Trophoblast cell (in vitro differentiated cells and primary cell): ENCODE measurements around the gene FAM237B.

Experiments used
- DNase-seq, 2 donors: peaks; one replicate each; pipeline ENCODE4 v3.0.0-alpha.2; 2016
- H2AFZ ChIP-seq: 2 replicates; pipeline ENCODE4 v1.6.1; 2013; ENCODE audit warnings: low read length, moderate library complexity, mild to moderate bottlenecking; ENCODE audit not compliant: insufficient read depth, poor library complexity
- H2AK5ac ChIP-seq: 2 replicates; pipeline ENCODE4 v1.6.1; 2013; ENCODE audit warnings: mild to moderate bottlenecking, low read length
- H2BK120ac ChIP-seq: 2 replicates; pipeline ENCODE4 v1.6.1; 2013; ENCODE audit warnings: low read length, mild to moderate bottlenecking, moderate library complexity; ENCODE audit not compliant: insufficient read depth, poor library complexity
- H2BK12ac ChIP-seq: 2 replicates; pipeline ENCODE4 v1.6.1; 2013; ENCODE audit warnings: mild to moderate bottlenecking, low read length, moderate library complexity
- H2BK5ac ChIP-seq: 2 replicates; pipeline ENCODE4 v1.6.1; 2013; ENCODE audit warnings: low read length, low read depth, moderate library complexity, mild to moderate bottlenecking; ENCODE audit not compliant: poor library complexity
- H3K14ac ChIP-seq: 2 replicates; pipeline ENCODE4 v1.6.1; 2013; ENCODE audit warnings: mild to moderate bottlenecking, low read length
- H3K18ac ChIP-seq: 2 replicates; pipeline ENCODE4 v1.6.1; 2013; ENCODE audit warnings: mild to moderate bottlenecking, low read length
- H3K23ac ChIP-seq: 2 replicates; pipeline ENCODE4 v1.6.1; 2013; ENCODE audit warnings: low read length
- H3K27ac ChIP-seq: 2 replicates; pipeline ENCODE4 v1.5.1; 2013; ENCODE audit warnings: low read depth, mild to moderate bottlenecking, inconsistent platforms, low read length, moderate library complexity
- H3K27me3 ChIP-seq: 2 replicates; pipeline ENCODE4 v1.6.1; 2013; ENCODE audit warnings: inconsistent platforms, mild to moderate bottlenecking, low read length, moderate library complexity; ENCODE audit not compliant: insufficient read depth
- H3K36me3 ChIP-seq, 2 experiments: 1 replicate in 1 of 2; 2 replicates in 1 of 2; pipeline ENCODE4 v1.6.1; 2013; ENCODE audit warnings: low read length in 2 of 2, mild to moderate bottlenecking in 2 of 2, moderate library complexity in 1 of 2; ENCODE audit not compliant: insufficient read depth in 2 of 2, control insufficient read depth in 1 of 2
- H3K4ac ChIP-seq: 2 replicates; pipeline ENCODE4 v1.6.1; 2013; ENCODE audit warnings: low read depth, mild to moderate bottlenecking, low read length, moderate library complexity
- H3K4me1 ChIP-seq, 2 experiments: 1 replicate in 1 of 2; 2 replicates in 1 of 2; pipeline ENCODE4 v1.6.1; 2013; ENCODE audit warnings: low read length in 2 of 2, mild to moderate bottlenecking in 2 of 2, moderate library complexity in 1 of 2; ENCODE audit not compliant: insufficient read depth in 2 of 2, control insufficient read depth in 1 of 2
- H3K4me2 ChIP-seq: 2 replicates; pipeline ENCODE4 v1.6.1; 2013; ENCODE audit warnings: inconsistent platforms, mild to moderate bottlenecking, low read length, moderate library complexity
- H3K4me3 ChIP-seq: 2 replicates; pipeline ENCODE4 v1.5.1; 2013; ENCODE audit warnings: mild to moderate bottlenecking, low read depth, low read length, inconsistent platforms
- H3K79me1 ChIP-seq: one replicate; pipeline ENCODE4 v1.6.1; 2013; ENCODE audit warnings: low read length
- H3K79me2 ChIP-seq: 2 replicates; pipeline ENCODE4 v1.6.1; 2013; ENCODE audit warnings: low read length, mild to moderate bottlenecking; ENCODE audit not compliant: control insufficient read depth, insufficient read depth, poor library complexity
- H3K9ac ChIP-seq: 2 replicates; pipeline ENCODE4 v1.6.1; 2013; ENCODE audit warnings: mild to moderate bottlenecking, low read length
- H3K9me3 ChIP-seq: 2 replicates; pipeline ENCODE4 v1.6.1; 2013; ENCODE audit warnings: low read depth, mild to moderate bottlenecking, control low read depth, inconsistent platforms, low read length; ENCODE audit not compliant: insufficient read depth
- H4K12ac ChIP-seq: 2 replicates; pipeline ENCODE4 v1.6.1; 2013; ENCODE audit warnings: low read depth, mild to moderate bottlenecking, low read length, moderate library complexity
- H4K8ac ChIP-seq: 2 replicates; pipeline ENCODE4 v1.6.1; 2013; ENCODE audit warnings: low read depth, mild to moderate bottlenecking, low read length, moderate library complexity
- H4K91ac ChIP-seq: one replicate; pipeline ENCODE4 v1.6.1; 2013; ENCODE audit warnings: low read depth, mild to moderate bottlenecking, low read length, moderate library complexity
- WGBS: extraction: QIAGEN DNeasy Blood & Tissue Kit; methylation state at CpG from one replicate; pipeline ENCODE4 v1.1.7; 2013; ENCODE audit warnings: missing lambda C conversion rate; ENCODE audit not compliant: insufficient read length, insufficient coverage; ENCODE audit errors: extremely low coverage; 5-methylcytosine and 5-hydroxymethylcytosine counted together

FAM237B gene

DNA sequence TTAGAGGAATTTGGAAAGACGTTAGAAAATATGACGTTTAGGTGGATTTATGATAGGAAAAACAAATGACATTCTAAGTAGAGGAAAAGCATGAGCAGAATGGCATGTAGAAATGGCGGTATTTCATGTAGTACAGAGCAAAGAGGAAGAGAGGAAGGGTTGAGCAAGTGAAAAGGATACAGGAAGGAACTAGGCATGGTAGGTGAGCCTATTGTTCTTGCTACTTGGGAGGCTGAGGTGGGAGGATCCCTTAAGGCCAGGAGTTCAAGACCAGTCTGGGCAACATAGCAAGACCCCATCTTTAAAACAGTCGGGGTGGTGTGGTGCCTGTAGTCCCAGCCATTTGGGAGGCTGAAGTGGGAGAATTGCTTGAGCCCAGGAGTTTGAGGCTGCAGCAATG is 26.7 kb upstream of the FAM237B start:
- no peak overlapping the region for H4K8ac ChIP-seq
- H3K23ac ChIP-seq: no peak overlapping the region
- H3K4ac ChIP-seq: no peak overlapping the region
- no peak overlapping the region for H3K27ac ChIP-seq
- DNase-seq: peak in 1 of 2 donors; percentile 8
- no peaks in the 10 kb centered on the region for H3K9me3 ChIP-seq
- H3K14ac ChIP-seq: no peak overlapping the region
- H4K12ac ChIP-seq: no peak overlapping the region
- H2AFZ ChIP-seq: no peak overlapping the region
- H3K27me3 ChIP-seq: no peaks in the 10 kb centered on the region
- 100% methylated on average over 2 of the region's 4 CpGs for WGBS
- no peak overlapping the region for H3K9ac ChIP-seq
- no peak overlapping the region for H2BK120ac ChIP-seq
- H4K91ac ChIP-seq: no peak overlapping the region
- no peak overlapping the region for H3K18ac ChIP-seq
- H2BK5ac ChIP-seq: no peak overlapping the region
- H3K79me1 ChIP-seq: peaks cover 3% of the 10 kb centered on the region
- no peak overlapping the region for H3K4me2 ChIP-seq
- no peaks in the 10 kb centered on the region for H3K4me1 ChIP-seq
- H3K79me2 ChIP-seq: peaks cover 3% of the 10 kb centered on the region
- no peak overlapping the region for H2BK12ac ChIP-seq
- no peak overlapping the region for H2AK5ac ChIP-seq
- H3K36me3 ChIP-seq: no peaks in the 10 kb centered on the region
- H3K4me3 ChIP-seq: no peak overlapping the region

- Histone ChIP-seq H2BK120ac (no peak within 1 kb of the TSS), H3K14ac (peak within 1 kb of the TSS; percentile 49), H2BK12ac (no peak within 1 kb of the TSS), H3K9ac (peak within 1 kb of the TSS; percentile 97), H3K79me2 (peaks cover 3% of the 10 kb centered on the region), H4K91ac (peak within 1 kb of the TSS; percentile 45), H3K4ac (peak within 1 kb of the TSS; percentile 34), H2AK5ac (peak within 1 kb of the TSS; percentile 43), H3K27ac (peak within 1 kb of the TSS; percentile 63), H3K4me1 (no peaks in the 10 kb centered on the region), H3K4me2 (peak within 1 kb of the TSS; percentile 89), H3K4me3 (peak within 1 kb of the TSS; percentile 81), H2BK5ac (peak within 1 kb of the TSS; percentile 38), H3K18ac (peak within 1 kb of the TSS; percentile 72), H4K8ac (peak within 1 kb of the TSS; percentile 99), H3K23ac (no peak within 1 kb of the TSS), H4K12ac (peak within 1 kb of the TSS; percentile 98), H3K9me3 (no peaks in the 10 kb centered on the region), H2AFZ (peak within 1 kb of the TSS; percentile 88), H3K36me3 (no peaks in the 10 kb centered on the region), H3K79me1 (peaks cover 3% of the 10 kb centered on the region), H3K27me3 (no peaks in the 10 kb centered on the region)
- WGBS: no CpG with 5 or more reads among the region's 37 CpGs
- DNase-seq: peak; percentile 96 to 99
Observed at GRCh38 chr7:90346336-90347125, 25.4 kb upstream of the FAM237B start, which contains the start of gene GTPBP10. Gene GTPBP10, plus strand, starts transcription at chr7:90346716. Its CDS starts 26 bp downstream, at chr7:90346742.

DNA sequence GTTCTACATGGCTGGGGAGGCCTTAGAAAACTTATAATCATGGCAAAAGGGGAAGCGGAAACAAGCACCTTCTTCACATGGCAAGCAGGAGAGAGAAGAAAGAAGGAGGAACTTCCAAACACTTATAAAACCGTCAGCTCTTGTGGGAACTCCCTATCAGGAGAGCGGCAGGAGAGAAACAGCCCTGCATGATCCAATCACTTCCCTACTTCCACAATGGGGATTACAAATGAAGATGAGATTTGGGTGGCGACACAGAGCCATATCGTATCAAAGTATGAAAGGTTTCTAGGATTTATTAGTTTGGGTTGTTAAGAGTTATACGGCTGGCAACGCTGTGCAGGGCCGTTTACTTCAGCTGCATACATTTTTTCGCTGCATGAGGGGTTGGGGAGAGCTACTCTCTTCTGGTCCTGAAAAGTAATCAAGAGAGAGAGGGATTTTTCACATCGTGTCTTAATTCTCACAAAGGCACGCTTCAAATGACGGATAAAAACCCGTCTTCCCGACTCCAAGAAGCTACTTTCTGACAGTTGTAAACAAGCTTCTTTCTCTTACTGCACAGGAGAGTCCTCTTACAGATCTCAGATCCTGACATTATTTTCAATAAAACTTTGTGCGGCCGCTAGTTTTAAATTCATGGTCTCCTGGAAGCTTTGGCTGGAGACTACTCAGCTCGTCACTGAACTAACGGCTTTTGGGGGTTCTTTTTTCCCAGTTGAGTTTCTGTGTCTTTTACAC is 24.7 kb upstream of the FAM237B start:
- H4K91ac ChIP-seq: no peak overlapping the region
- H2BK120ac ChIP-seq: no peak overlapping the region
- no peaks in the 10 kb centered on the region for H3K27me3 ChIP-seq
- H3K79me2 ChIP-seq: peaks cover 3% of the 10 kb centered on the region
- H3K27ac ChIP-seq: no peak overlapping the region
- H2BK12ac ChIP-seq: no peak overlapping the region
- peak overlapping the region; percentile 76 for H4K8ac ChIP-seq
- H2BK5ac ChIP-seq: no peak overlapping the region
- H3K9me3 ChIP-seq: no peaks in the 10 kb centered on the region
- H2AK5ac ChIP-seq: no peak overlapping the region
- no peak overlapping the region for H3K4ac ChIP-seq
- H3K14ac ChIP-seq: no peak overlapping the region
- no peaks in the 10 kb centered on the region for H3K36me3 ChIP-seq
- H3K4me3 ChIP-seq: no peak overlapping the region
- no CpG with 5 or more reads among the region's 18 CpGs for WGBS
- peak overlapping the region; percentile 76 for H3K9ac ChIP-seq
- peaks cover 3% of the 10 kb centered on the region for H3K79me1 ChIP-seq
- no peak overlapping the region for H4K12ac ChIP-seq
- H3K23ac ChIP-seq: no peak overlapping the region
- peak overlapping the region; percentile 89 for H3K4me2 ChIP-seq
- DNase-seq: peak in 1 of 2 donors; percentile 7
- no peak overlapping the region for H3K18ac ChIP-seq
- H2AFZ ChIP-seq: peak overlapping the region; percentile 30
- no peaks in the 10 kb centered on the region for H3K4me1 ChIP-seq

- Histone ChIP-seq H2AK5ac (no peak overlapping the region), H4K8ac (no peak overlapping the region), H2BK12ac (no peak overlapping the region), H3K4me3 (no peak overlapping the region), H3K4ac (no peak overlapping the region), H3K36me3 (no peaks in the 10 kb centered on the region), H4K12ac (no peak overlapping the region), H2BK120ac (no peak overlapping the region), H3K27ac (no peak overlapping the region), H3K4me2 (no peak overlapping the region), H3K23ac (no peak overlapping the region), H4K91ac (no peak overlapping the region), H2AFZ (no peak overlapping the region), H2BK5ac (no peak overlapping the region), H3K27me3 (no peaks in the 10 kb centered on the region), H3K14ac (no peak overlapping the region), H3K9me3 (no peaks in the 10 kb centered on the region), H3K79me2 (peaks cover 3% of the 10 kb centered on the region), H3K9ac (no peak overlapping the region), H3K4me1 (no peaks in the 10 kb centered on the region), H3K18ac (no peak overlapping the region), H3K79me1 (peaks cover 3% of the 10 kb centered on the region)
- DNase-seq: no peak
Observed at GRCh38 chr7:90345016-90345415, 23.9 kb upstream of the FAM237B start.
